Gastroesophageal sphincter (tissue), 4 donors: ENCODE results near the gene NCOA5. TPM values are rescaled to one million over a fixed set of nuclear protein-coding genes. Genes with fewer than 3 reads are reported as not detected.

Experiments used
- ATAC-seq: fragments of 150-250 bp; one replicate; pipeline ENCODE4 v1.9.1; 2016; ENCODE audit warnings: mild to moderate bottlenecking, moderate library complexity
- H3K27ac ChIP-seq, 4 donors: fragments of 200-600 bp; sonication (generic) in 3 of 4; 1 replicate in 3 of 4; 2 replicates in 1 of 4; pipeline ENCODE4 v1.5.1; 2016 to 2019
- H3K27me3 ChIP-seq: fragments of 200-600 bp; sonication (generic); one replicate; pipeline ENCODE4 v1.5.1; 2019
- H3K36me3 ChIP-seq, 2 donors: fragments of 200-600 bp; sonication (generic); one replicate each; pipeline ENCODE4 v1.5.1; 2019; ENCODE audit warnings: control low read depth in 1 of 2
- H3K4me1 ChIP-seq, 3 donors: fragments of 200-600 bp; sonication (generic); 1 replicate in 2 of 3; 2 replicates in 1 of 3; pipeline ENCODE4 v1.5.1; 2016 to 2019; ENCODE audit warnings: control low read depth in 2 of 3
- H3K4me3 ChIP-seq, 2 donors: fragments of 200-600 bp; sonication (generic); one replicate each; pipeline ENCODE4 v1.5.1; 2019; ENCODE audit warnings: mild to moderate bottlenecking in 1 of 2, moderate library complexity in 1 of 2
- H3K9me3 ChIP-seq, 3 donors: fragments of 200-600 bp; sonication (generic); one replicate each; pipeline ENCODE4 v1.5.1; 2017 to 2019; ENCODE audit warnings: control low read depth in 2 of 3
- EP300 ChIP-seq: sonication (generic); formaldehyde crosslinking; IDR thresholded peaks from one replicate; pipeline ENCODE4 v1.6.1; 2017; ENCODE audit warnings: antibody characterized with exemption, mild to moderate bottlenecking
- POLR2A ChIP-seq, 2 donors: fragments of 450-650 bp; IDR thresholded peaks; one replicate each; pipeline ENCODE4 v1.6.1; 2017; ENCODE audit warnings: antibody characterized with exemption in 2 of 2, mild to moderate bottlenecking in 2 of 2, moderate library complexity in 1 of 2
- POLR2AphosphoS5 ChIP-seq: sonication (generic); formaldehyde crosslinking; IDR thresholded peaks from one replicate; pipeline ENCODE4 v1.6.1; 2017; ENCODE audit warnings: antibody characterized with exemption
- WGBS, 2 donors: methylation state at CpG; one replicate each; pipeline ENCODE4 v1.1.5; 2018; ENCODE audit warnings: low coverage in 1 of 2; 5-methylcytosine and 5-hydroxymethylcytosine counted together
- total RNA-seq, 4 donors: library from RNA; depleted of rRNA; stranded (reverse); fragments of >200 nt; gene quantifications; one replicate each; pipeline ENCODE4 v1.1.0, GENCODE V29; 2016
- TF ChIP-seq, protein P1 (sequence below), 4 experiments: fragments of 200-600 bp in 2 of 4; fragments of 450-650 bp in 2 of 4; sonication (generic) in 1 of 4; IDR thresholded peaks; one replicate each; pipeline ENCODE4 v1.5.1; 2017 to 2019; ENCODE audit warnings: antibody characterized with exemption in 4 of 4, mild to moderate bottlenecking in 2 of 4, moderate library complexity in 2 of 4

Gene NCOA5
- total RNA-seq, 4 donors from 2014 or later = 26.3 to 39.8 (median 30.8) TPM

DNA sequence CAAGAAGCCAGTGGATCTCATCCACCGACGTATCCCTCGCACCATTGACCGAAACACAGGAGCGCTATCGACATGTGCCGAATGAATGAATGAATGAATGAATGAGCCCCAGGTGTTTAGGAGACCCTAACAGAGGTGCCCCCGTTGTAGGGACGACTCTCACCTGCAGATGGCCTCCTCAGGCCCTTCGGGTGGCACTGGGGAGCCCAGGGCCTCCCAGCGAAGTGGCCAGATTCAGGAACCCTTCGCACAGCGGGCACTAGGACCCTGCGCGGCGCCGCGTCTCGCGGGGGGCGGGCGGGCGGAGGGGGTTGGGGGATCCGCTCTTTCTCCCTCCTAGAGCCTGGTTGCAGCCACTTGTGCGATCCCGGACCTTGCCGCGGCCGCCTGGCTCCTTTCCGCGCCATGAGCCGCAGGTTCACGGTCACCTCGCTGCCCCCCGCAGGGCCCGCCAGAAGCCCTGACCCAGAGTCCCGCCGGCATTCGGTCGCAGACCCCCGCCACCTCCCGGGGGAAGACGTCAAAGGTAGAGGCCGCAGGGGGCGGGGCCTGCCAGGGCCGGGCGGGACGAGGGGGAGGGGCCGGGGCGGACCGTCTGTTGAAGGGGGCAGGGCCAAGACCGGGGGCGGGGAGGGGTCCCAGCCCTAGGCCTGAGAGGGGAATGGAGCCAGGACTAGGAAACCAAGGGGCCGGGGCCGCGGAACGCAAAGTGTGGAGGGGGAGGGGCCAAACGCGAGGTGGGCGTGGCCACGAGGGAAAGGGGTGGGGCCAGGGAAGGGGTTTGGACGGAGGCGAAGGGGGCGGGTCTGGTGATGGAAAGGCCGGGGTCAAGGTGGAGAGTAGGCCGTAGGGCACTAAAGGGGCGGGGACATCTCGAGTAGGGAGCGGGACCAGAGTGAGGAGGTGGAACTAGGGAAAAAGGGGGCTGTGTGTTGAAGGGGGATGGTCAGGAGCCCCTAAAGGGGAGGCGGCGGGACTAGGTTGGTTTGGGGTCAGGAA lies 68.1 kb downstream of the NCOA5 start:
- TF ChIP-seq POLR2A (IDR thresholded peaks at IDR 0.05) (no peak), POLR2AphosphoS5 (no peak), EP300 (no peak)
- TF ChIP-seq, protein P1, sequence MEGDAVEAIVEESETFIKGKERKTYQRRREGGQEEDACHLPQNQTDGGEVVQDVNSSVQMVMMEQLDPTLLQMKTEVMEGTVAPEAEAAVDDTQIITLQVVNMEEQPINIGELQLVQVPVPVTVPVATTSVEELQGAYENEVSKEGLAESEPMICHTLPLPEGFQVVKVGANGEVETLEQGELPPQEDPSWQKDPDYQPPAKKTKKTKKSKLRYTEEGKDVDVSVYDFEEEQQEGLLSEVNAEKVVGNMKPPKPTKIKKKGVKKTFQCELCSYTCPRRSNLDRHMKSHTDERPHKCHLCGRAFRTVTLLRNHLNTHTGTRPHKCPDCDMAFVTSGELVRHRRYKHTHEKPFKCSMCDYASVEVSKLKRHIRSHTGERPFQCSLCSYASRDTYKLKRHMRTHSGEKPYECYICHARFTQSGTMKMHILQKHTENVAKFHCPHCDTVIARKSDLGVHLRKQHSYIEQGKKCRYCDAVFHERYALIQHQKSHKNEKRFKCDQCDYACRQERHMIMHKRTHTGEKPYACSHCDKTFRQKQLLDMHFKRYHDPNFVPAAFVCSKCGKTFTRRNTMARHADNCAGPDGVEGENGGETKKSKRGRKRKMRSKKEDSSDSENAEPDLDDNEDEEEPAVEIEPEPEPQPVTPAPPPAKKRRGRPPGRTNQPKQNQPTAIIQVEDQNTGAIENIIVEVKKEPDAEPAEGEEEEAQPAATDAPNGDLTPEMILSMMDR (IDR thresholded peaks at IDR 0.05) = no peak
- ATAC-seq = no peak
- Histone ChIP-seq H3K9me3 (no peaks in the 10 kb centered on the region), H3K4me3 (peak overlapping the region in 1 of 2 donors; percentile 46), H3K27me3 (peaks cover 100% of the 10 kb centered on the region), H3K4me1 (peaks cover 0 to 19% (median 17%) of the 10 kb centered on the region in 3 donors), H3K36me3 (no peaks in the 10 kb centered on the region), H3K27ac (no peak overlapping the region)
- 0 to 12% methylated on average over 18 to 33 of the region's 71 CpGs for WGBS, 2 donors

DNA sequence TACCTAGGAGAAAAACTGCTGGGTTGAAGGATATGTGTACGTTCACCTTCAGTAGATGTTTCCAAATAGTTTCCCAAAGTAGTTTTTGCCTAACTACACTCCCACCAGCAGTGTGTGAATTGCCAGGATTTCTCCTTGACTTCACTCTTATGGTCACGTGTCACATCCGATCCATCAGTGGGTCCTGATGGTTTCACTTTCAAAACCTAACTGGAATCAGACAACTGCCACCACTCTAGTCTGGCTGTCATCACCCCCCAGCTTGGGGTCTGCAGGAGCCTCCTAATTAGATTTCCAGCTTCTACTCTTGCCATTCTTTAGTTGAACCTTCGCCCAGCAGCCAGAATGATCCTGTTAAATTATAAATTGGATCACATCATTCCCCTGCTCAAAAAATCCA lies 69.2 kb downstream of the NCOA5 start:
- ATAC-seq = no peak
- TF ChIP-seq POLR2A (IDR thresholded peaks at IDR 0.05) (no peak), POLR2AphosphoS5 (no peak), EP300 (no peak)
- TF ChIP-seq, protein P1 (IDR thresholded peaks at IDR 0.05) = no peak
- Histone ChIP-seq H3K4me3 (no peak overlapping the region), H3K9me3 (no peaks in the 10 kb centered on the region), H3K27ac (no peak overlapping the region), H3K27me3 (peaks cover 100% of the 10 kb centered on the region), H3K36me3 (no peaks in the 10 kb centered on the region), H3K4me1 (peaks cover 0 to 19% (median 17%) of the 10 kb centered on the region in 3 donors)
- WGBS, 2 donors = 84 to 86% methylated on average over 4 of the region's 4 CpGs

DNA sequence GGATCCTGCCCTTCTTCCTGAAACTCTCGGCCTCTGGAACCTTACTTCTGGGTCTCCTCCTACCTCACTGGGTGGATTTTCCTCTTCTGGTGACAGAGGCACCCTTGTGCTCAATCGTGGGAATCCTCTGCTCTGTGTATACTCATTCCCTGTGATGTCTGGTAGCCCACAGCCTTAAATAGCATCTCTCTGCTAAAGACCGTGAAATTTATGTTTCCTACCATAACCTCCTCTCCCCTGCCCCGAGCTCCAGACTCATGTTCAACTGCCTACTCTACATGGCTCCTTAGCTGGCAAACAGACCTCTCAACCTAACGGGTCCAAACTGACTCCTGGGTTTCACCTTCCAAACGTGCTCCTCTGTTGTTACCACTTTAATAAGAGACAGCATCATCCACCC lies 71.2 kb downstream of the NCOA5 start:
- no peaks in the 10 kb centered on the region for H3K36me3 ChIP-seq
- no peaks in the 10 kb centered on the region for H3K9me3 ChIP-seq
- no peak for ATAC-seq
- TF ChIP-seq EP300 = no peak
- H3K4me3 ChIP-seq = no peak overlapping the region
- peaks cover 0 to 27% (median 24%) of the 10 kb centered on the region in 3 donors for H3K4me1 ChIP-seq
- 41 to 52% methylated on average over 5 to 6 of the region's 6 CpGs for WGBS, 2 donors
- H3K27ac ChIP-seq = no peak overlapping the region
- H3K27me3 ChIP-seq = peaks cover 100% of the 10 kb centered on the region

DNA sequence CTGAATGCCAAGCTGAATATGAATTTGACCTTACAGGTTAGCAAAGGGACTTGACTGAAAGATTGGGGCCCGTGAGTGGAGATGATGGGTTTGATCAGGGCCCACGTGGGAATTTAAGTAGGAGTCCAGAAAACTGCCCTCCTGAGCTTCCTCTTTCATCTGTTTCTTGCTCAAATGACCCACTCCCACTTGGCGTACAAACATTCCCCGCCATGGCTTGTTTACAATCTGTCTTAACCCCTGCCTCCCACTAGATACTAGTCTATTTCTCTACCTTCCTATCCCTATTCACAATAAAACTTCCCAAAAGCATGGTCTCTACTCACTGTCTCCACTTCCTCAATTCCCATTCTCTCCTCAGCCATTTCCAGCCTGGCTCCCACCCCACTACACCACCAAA lies 71.7 kb downstream of the NCOA5 start:
- no peak for ATAC-seq
- Histone ChIP-seq H3K36me3 (no peaks in the 10 kb centered on the region), H3K27ac (no peak overlapping the region), H3K4me1 (peaks cover 0 to 30% (median 25%) of the 10 kb centered on the region in 3 donors), H3K4me3 (no peak overlapping the region), H3K27me3 (peaks cover 100% of the 10 kb centered on the region), H3K9me3 (no peaks in the 10 kb centered on the region)
- no peak for TF ChIP-seq POLR2A (IDR thresholded peaks at IDR 0.05)
- TF ChIP-seq, protein P1 (IDR thresholded peaks at IDR 0.05) = no peak
- TF ChIP-seq EP300 = no peak
- TF ChIP-seq POLR2AphosphoS5 = no peak
- 33 to 43% methylated on average over 4 of the region's 4 CpGs for WGBS, 2 donors

DNA sequence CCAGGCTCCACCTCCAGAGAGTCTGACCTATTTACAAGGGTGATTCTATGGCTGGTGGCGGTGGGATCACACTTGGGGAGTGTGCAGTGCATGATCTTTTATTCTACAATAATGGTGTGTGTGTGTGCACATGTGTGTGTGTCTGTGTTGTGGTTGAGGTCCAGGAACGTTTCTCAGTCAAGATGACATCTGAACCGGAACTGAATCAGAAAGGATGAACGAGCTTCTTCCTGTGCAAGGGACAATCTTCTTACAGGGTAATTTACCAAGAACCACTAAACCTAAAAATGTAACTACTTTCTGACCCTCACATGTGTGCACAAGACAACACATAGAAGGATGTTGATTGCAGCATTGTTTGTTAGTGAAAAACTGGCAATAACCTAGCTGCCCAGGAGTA lies 72.5 kb downstream of the NCOA5 start:
- Histone ChIP-seq H3K27me3 (peaks cover 100% of the 10 kb centered on the region), H3K27ac (no peak overlapping the region), H3K4me3 (no peak overlapping the region), H3K4me1 (peaks cover 0 to 23% (median 17%) of the 10 kb centered on the region in 3 donors), H3K36me3 (no peaks in the 10 kb centered on the region), H3K9me3 (no peaks in the 10 kb centered on the region)
- TF ChIP-seq, protein P1 (IDR thresholded peaks at IDR 0.05) = no peak
- TF ChIP-seq POLR2AphosphoS5 = no peak
- no peak for TF ChIP-seq EP300
- TF ChIP-seq POLR2A (IDR thresholded peaks at IDR 0.05) = no peak
- 40 to 56% methylated on average over 3 to 4 of the region's 4 CpGs for WGBS, 2 donors
- ATAC-seq = no peak
